ENCODE results near the gene TSPEAR.

- no peak for TF ChIP-seq CTCF (IDR thresholded peaks at IDR 0.05 in 8 of 11, conservative IDR thresholded peaks at IDR 0.05 in 3 of 11)
- TF ChIP-seq POLR2AphosphoS5 (IDR thresholded peaks at IDR 0.05): no peak
- TF ChIP-seq POLR2A (IDR thresholded peaks at IDR 0.05): no peak
Measured at GRCh38 chr21:44718571-44718970, 7.2 kb upstream of the TSPEAR start.

All from spleen (tissue), 7 donors.